Activated CD8-positive, alpha-beta memory T cell treated with anti-CD3 and anti-CD28 coated beads, Interleukin-2, amount 50 U/mL, for 1 hour (primary cell): Measurements from ENCODE around the gene GPR157.
A peak's percentile ranks its signal among the peaks of the same experiment; 100 is the strongest.
"Not testable (repeated sequence)": the region's sequence is repeated elsewhere in the genome, so short reads cannot be mapped to it uniquely, and the experiment has no call there.

Experiments used
- DNase-seq: peaks from one replicate; pipeline ENCODE4 v3.0.0-alpha.2; 2020; ENCODE audit errors: extremely low read depth

Gene GPR157

GRCh38 chr1:9128520-9129265 is at the start of gene GPR157:
Gene GPR157 (minus strand): TSS chr1:9129102. CDS start chr1:9129027, 75 bp downstream.
- DNase-seq = peak; percentile 50

- no peak for DNase-seq
These were observed 45.9 kb upstream of the GPR157 start for GRCh38 chr1:9174762-9175161.

DNA sequence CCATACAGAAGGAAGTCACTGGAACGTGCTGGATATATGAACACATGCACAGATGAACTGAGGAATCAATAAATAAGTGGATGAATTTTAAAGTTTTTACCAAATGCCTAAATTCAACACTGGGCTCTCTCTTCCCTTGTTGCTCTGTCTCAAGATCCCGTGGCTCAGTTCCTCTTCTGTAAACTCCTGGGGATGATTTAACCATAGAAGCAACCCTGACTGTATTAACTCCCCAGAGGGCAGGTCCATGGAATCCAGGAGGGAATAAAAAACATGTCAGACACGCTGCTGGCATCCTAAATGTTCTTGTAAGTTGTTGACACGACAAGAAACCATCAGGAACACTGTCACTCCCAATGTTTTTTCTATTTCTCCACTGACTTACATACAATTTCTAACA is 45.3 kb upstream of the GPR157 start:
- no peak for DNase-seq

DNA sequence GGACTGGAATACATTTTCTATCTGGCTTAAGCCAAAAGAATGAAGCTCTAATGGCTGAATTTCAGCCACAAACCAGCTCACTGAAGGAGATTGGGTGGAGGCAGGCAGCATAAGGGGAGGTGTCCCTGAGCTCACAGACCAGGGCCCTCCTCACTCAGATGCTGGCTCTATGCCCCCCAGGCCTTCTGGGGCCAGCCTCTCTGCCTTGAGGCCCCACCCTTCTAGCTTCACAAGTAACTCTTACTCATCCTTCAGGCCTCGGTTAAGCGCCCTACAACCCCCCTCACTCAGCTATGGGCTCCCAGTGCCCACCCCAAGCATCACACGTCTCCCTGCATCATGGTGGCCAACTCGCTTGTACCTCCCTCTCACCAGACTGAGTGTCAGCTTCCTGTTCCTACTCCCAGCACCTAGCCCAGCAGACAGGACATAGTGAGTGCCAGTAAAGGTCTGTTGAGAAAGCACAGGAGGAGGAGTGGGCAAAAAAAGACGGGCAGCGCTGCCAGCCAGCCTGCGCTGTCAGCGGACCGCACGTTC is 40.8 kb upstream of the GPR157 start:
- no peak for DNase-seq

DNA sequence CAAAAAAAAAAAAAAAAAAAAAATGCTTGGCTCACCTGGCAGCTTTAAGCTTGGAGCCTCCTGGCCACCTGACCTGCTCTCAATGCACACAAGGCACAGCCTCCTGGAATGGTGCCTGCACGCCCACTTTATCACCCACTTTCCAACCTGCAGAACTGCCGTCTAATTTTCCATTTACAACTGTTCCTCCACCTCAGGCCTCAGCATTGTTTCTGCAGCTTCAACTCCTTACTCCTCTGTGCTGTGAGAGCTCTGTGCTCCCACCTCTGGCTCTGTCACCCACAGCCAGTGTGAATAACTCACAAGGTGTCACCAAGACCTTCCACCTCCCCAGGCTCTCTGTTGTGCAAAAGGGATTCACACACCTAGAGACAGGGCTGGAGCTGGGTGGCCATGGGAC is 38.7 kb upstream of the GPR157 start:
- DNase-seq = no peak

DNA sequence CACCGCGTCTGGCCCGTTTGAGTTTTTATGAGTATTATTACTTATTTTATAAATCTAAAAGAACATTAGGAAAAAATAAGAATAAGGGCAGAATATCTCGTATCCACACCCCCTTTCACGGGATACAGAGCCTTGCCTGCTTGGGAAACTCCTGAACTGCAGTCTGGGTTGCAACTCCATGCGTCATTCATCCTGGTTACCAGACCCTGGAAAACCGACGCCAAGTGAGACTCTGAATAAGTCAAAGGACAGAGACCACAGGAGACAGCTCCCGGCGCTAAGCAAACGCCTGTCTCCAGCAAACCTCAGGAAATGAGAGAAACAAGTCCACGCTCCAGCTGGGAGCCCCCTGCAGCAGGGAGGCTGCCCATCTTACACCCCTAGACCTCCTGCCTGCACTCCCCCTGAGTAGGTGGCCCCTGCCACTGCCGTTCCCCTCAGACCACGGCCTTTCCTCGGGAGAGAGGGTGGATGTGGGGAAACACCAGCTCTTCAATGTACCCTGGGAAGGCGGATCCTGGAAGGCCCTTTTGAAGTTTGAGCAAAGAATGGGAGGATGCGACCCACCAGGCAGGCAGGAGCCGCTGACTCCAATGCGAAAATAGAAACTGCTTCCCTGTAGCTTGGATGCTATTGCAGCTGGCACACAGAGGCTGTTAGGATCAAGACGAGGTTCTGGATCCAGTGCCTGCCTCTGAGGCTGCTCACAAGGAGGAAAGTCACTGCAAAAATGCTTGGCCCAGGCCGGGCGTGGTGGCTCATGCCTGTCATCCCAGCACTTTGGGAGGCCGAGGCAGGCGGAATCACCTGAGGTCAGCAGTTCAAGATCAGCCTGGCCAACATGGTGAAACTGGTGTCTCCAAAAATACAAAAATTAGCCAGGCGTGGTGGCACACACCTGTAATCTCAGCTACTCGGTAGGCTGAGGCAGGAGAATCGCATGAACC is 37.7 kb upstream of the GPR157 start:
- DNase-seq = no peak

DNA sequence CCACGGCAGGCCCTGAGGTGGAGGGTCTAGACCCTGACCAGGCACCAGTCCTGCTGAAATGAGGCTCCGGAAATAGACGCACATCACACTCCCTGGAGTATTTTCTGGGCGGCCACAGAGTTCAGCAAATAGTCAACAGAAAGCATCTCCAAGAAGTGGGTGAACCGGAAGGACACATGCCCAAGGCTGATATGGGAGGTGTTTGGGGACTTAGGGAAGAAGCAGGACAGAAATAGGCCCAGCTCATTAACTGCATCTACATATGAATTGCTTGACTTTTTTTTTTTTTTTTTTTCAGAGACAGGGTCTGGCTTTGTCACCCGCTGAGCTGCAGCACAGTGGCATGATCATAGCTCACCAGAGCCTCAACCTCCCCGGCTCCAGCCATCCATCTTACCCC is 36.5 kb upstream of the GPR157 start:
- DNase-seq = no peak

DNA sequence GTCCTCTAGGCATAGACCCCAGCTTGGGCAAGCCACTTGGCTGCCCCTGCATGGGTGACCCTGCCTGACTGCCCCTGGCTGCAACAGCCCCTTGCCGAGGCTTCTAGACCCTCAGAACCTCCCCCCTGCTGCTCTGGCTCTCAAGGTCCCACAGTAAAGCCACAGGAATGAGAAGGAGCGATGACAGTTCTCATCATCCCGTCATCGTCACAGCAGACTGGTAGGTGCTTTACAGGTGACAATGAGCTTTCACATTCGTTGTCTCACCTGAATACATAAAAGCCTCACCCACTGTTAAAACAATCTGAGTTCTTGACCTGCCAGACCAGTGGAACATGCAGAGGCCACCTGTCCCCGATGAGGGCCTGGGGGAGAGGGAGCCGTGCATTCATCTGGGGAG is 36.0 kb upstream of the GPR157 start:
- DNase-seq = no peak

DNA sequence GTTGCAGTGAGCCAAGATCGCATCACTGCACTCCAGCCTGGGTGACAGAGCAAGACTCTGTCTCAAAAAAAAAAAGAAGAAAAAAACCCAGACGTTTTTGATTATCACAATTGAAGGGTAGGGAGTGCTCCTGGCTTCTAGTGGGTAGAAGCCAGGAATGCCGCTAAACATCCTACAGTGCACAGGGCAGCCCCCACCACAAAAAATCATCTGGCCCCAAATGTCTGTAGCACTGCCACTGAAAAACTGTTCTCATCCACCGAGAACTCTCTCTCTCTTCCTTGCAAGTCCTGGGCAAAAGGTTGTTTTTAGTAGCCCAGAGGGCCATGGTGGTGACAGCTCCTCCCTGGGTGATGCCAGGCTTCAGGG is 35.6 kb upstream of the GPR157 start:
- DNase-seq = no peak

DNA sequence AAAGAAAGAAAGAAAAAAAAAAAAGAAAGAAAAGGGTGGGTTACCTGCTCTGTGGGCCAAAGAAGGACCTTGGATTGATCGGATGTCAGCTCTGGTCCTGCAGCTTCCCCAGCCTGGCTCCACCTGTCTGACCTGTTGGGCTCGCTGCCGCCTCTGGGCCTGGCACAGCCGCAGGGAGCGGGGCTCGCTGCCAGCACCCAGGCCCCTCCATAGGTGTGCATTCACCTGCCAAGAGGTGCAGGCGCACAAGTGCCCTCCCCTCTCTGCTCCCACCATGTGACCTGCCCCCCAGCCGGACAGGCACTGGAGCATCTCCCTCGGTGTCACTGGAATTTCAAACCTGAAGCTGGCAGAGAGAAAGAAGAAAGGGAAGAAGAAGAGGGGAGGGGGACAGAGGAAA is 33.1 kb upstream of the GPR157 start:
- no peak for DNase-seq

GRCh38 chr1:9161342-9161741 is 32.4 kb upstream of the GPR157 start:
- DNase-seq = no peak

GRCh38 chr1:9160079-9160717 is 31.3 kb upstream of the GPR157 start:
- DNase-seq = no peak

- DNase-seq = no peak
These were observed 27.0 kb upstream of the GPR157 start for GRCh38 chr1:9155879-9156278.

DNA sequence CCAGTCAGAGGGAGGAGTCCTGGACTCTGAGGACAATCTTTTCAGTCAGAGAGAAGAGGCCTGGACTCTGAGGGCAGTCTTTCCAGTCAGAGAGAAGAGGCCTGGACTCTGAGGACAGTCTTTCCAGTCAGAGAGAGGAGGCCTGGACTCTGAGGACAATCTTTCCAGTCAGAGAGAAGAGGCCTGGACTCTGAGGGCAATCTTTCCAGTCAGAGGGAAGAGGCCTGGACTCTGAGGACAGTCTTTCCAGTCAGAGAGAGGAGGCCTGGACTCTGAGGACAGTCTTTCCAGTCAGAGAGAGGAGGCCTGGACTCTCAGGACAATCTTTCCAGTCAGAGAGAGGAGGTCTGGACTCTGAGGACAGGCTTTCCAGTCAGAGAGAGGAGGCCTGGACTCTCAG is 26.5 kb upstream of the GPR157 start:
- DNase-seq = not testable (repeated sequence)

GRCh38 chr1:9153152-9153551 is 24.2 kb upstream of the GPR157 start:
- DNase-seq = no peak

- no peak for DNase-seq
These were observed 23.6 kb upstream of the GPR157 start for GRCh38 chr1:9152535-9152934.

DNA sequence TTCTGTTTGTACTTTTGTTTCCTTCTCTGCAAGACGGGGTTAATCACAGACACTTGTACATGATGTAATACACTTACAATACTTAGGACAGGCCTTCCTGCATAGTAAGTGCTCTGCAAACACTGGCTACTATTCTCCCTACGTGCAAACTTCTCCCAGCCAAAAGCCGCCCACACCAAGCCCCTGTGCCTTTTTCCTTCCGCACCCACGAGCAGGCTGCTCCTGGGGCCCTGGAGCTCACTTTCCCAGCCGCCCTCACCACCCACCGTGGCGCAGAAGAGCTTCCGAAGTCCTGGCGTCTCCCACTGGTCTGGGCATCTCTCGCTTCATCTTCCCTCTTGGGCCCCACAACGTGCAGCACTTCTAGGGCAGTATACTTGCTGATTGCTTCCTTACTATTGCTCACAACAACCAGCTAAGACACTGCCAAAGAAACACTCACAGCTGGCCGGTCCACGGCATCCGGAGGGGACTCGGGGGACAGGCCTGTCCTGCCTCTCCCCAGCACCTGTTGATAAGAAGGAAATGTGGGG is 22.5 kb upstream of the GPR157 start:
- DNase-seq = no peak

- DNase-seq = no peak
These were observed 21.9 kb upstream of the GPR157 start for GRCh38 chr1:9150582-9151327.

GRCh38 chr1:9149837-9150581 is 21.1 kb upstream of the GPR157 start:
- DNase-seq = no peak

DNA sequence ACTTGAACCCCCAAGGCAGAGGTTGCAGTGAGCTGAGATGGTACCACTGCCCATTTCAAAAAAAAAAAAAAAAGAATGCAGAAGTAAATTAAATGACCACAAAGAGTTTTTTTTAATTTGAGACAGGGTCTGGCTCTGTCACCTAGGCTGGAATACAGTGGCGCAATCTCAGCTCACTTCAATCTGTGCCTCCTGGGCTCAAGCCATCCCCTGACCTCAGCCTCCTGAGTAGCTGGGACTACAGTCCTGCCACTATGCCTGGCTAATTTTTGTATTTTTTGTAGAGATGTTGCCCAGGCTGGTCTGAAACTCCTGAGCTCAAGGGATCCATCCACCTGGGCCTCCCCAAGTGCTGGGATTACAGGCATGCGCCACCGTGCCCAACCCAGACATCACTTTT is 20.2 kb upstream of the GPR157 start:
- no peak for DNase-seq

DNA sequence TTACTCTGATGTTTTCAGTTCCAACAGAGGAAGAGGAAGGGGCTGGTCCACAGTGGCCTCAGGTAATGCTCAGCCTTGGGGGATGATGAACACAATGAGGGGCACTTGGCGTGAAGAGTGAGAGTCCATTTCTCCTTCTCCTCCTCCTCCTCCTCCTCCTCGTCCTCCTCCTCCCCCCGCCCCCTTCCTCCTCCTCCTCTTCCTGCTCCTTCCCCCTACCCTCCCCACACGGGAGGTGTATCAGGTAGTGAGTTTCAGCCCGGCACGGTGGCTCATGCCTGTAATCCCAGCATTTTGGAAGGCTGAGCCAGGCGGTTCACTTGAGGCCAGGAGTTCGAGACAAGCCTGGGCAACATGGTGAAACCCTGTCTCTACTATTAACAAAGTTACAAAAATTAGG is 17.3 kb upstream of the GPR157 start:
- no peak for DNase-seq
